ENCODE results near the gene ZFP1.
"Not testable (repeated sequence)": the region's sequence is repeated elsewhere in the genome, so short reads cannot be mapped to it uniquely, and the experiment has no call there.

Gene ZFP1

DNA sequence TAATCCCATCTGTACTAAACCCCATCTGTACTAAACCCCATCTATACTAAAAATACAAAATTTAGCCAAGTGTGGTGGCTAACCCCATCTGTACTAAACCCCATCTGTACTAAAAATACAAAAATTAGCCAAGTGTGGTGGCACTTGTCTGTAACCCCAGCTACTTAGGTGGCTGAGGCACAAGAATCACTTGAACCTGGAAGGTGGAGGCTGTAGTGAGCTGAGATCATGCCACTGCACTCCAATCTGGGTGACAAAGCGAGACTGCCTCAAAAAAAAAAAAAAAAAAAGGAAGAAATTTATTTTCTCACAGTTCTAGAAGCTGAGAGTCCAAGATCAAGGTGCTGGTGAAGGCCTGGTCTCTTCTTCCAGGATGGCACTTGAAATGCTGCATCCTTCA lies 12.1 kb downstream of the ZFP1 start:
- no peak for DNase-seq

DNA sequence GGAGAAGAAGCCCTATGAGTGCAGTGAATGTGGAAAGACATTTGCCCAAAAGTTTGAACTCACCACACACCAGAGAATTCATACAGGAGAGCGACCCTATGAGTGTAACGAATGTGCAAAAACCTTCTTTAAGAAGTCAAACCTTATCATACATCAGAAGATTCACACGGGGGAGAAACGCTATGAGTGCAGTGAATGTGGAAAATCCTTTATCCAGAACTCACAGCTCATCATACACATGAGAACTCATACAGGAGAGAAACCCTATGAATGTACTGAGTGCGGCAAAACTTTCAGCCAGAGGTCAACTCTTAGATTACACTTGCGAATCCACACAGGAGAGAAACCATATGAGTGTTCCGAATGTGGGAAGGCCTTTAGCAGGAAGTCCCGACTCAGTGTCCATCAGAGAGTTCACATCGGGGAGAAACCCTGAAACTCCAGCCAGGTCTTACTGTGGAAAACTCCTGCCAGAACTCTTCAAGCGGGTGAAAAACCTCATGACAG lies 21.6 kb downstream of the ZFP1 start:
- DNase-seq, result no peak

DNA sequence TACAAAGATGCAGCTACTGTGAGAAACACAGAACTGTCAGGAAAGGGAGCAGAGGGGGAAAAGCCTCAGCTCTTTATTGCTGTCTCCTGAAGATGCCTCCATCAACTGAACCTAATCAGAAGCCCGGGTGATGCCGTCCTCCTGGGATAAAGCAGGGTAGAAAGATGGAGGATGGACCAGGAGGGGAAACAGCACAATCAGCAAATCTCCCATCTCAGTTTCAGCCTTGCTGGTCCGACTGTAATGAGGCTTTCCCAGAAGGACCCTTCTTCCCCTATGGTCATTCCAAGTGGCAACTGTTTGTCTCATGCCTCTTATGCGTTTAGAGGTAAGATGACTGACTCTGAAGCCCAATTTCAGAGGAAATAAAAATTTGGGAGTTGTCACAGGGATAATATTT lies 24.3 kb downstream of the ZFP1 start:
- DNase-seq, result no peak

GRCh38 chr16:75175074-75175473 lies 26.8 kb downstream of the ZFP1 start:
- no peak for DNase-seq

DNA sequence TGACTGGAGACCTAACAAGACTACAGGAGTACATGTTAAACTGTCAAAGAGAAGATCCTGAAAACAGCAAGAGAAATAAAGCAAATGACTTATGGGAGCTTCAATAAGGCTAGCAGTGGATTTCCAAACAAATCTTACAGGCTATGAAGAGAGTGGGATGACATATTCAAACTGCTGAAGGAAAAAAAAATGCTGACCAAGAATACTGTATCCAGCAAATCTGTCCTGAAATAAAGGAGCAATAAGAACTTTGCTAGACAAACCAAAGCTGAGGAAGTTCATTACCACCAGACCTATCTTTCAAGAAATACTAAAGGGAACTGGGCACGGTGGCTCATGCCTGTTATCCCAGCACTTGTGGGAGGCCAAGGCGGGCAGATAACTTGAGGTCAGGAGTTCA lies 28.6 kb downstream of the ZFP1 start:
- no peak for DNase-seq

DNA sequence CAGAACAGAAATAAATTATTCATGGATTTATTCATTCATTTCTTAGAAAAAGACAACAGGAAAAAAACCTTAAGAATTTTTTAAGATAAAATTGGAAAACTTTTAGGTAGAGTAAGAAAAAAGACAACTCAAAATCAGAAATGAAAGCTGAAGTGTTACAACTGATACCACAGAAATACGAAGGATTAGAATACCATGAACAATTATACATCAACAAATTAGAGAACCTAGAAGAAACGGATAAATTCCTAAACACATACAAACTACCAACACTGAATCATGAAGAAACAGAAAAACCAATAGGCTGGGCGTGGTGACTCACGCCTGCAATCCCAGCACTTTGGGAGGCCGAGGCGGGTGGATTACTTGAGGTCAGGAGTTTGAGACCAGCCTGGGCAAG lies 30.9 kb downstream of the ZFP1 start:
- no peak for DNase-seq

DNA sequence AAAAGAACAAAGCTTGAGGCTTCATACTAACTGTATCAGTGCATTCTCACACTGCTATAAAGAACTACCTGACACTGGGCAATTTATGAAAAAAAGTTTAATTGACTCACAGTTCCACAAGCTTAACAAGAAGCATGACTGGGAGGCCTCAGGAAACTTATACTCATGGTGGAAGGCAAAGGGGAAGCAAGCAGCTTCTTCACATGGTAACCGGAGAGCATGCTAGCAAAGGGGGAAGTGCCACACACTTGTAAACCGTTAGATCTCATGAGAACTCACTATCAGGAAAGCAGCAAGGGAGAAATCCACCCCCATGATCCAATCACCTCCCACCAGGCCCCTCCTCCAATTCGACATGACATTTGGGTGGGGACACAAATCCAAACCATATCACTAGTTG lies 33.3 kb downstream of the ZFP1 start:
- no peak for DNase-seq

GRCh38 chr16:75188832-75189477 lies 40.6 kb downstream of the ZFP1 start:
- DNase-seq, result no peak

DNA sequence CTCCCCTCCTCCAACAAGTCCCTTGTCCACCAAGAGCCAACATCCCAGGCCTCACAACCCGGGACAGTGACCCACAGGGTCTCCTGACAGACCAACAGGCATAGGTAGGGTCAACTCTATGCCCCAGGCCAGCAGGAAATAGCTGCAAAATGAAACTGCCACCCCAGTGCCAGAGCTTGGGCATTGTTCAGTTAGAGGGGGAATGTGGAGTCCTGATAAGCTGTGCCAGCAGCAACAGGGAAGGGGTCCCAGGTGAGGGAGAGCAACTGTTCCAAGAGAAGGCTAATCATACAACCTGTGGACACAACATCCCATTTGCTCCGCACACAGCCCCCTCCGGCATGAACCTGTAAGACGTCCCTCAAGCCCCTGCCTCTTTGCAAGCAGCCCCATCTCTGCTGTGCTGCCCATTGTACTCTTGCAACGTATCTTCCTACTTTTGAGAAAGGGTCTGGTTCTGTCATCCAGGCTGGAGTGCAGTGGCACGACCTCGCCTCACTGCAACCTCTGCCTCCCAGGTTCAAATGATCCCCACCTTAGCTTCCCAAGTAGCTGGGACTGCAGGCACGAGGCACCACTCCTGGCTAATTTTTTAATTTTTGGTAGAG lies 41.4 kb downstream of the ZFP1 start:
- DNase-seq, result no peak

DNA sequence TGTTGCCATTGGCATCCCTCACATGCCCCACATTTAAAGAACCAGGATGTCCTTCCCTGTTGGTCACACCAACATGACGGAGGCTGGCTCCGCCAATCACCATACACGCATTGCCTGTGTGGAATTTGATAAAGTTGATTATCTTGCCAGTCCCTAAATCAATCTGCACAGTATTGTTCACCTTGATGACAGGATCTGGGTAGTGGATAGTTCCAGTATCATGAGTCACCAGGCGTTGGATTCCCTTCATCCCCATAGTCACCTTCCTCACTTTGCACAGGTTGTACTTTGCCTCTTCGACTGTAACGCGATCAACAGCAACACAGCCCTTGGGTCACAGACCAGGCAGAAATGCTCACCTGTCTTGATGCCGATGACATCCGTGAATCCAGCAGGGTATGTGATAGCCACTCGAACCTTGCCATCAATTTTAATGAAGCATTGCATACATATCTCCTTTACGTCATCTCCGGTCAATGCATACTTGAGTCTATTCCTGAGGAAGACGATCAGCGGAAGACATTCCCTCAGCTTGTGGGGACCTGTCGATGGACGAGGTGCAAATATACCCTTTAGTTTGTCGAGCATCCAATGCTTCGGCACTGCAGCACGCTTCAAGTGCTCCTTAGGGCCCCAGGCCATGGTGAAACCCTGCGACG lies 44.4 kb downstream of the ZFP1 start:
- DNase-seq, result no peak

DNA sequence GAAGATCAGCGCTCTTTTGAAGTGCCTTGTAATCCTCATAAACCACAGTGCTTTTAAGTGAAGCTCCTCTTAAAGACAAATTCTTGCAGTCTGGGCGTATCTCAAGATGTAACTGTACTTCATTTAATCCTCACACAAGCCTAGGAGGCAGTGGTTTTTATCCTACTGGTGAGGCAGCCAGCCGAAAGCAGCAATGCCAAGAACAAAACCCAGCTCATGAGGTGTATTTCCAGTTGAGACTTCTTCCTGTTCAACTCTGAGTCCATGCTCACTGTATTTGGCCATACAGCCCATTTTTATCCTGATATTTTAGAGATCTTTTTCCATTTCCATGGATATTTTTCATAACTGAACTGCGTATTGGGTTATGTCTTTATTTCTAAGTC lies 44.9 kb downstream of the ZFP1 start:
- DNase-seq, result no peak

DNA sequence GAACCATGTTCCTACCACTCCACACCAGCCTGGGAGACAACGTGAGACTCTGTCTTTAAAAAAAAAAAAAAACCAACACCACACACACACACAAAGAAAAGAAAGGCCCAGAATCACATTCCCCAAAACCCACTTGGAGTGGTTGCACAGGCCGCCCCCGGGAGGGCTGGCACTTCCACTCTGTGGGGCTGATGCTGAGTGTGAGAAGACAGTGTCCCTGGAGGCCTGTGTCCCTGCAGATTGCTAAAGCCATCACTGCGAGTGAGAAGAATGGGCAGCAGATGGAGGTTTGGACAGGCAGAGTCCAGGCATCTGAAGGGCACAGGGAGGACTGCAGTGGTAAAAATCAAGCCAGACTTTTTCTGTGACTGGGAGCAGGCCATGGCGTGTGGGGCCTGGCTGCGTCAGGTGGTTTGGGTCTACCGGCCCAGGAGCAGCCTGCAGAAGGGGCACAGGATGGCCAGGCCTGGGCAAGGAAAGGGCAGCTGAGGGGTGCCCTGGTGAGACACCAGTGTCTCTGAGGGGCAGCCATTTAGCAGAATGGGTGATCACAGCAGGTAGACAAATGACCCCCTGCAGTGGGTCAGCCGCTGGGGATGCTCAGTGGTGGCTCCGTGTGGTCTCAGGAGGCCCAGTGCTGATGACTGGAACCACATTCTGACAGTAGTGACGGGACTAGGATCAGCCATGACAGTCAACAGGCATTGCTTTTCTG lies 45.6 kb downstream of the ZFP1 start:
- no peak for DNase-seq

DNA sequence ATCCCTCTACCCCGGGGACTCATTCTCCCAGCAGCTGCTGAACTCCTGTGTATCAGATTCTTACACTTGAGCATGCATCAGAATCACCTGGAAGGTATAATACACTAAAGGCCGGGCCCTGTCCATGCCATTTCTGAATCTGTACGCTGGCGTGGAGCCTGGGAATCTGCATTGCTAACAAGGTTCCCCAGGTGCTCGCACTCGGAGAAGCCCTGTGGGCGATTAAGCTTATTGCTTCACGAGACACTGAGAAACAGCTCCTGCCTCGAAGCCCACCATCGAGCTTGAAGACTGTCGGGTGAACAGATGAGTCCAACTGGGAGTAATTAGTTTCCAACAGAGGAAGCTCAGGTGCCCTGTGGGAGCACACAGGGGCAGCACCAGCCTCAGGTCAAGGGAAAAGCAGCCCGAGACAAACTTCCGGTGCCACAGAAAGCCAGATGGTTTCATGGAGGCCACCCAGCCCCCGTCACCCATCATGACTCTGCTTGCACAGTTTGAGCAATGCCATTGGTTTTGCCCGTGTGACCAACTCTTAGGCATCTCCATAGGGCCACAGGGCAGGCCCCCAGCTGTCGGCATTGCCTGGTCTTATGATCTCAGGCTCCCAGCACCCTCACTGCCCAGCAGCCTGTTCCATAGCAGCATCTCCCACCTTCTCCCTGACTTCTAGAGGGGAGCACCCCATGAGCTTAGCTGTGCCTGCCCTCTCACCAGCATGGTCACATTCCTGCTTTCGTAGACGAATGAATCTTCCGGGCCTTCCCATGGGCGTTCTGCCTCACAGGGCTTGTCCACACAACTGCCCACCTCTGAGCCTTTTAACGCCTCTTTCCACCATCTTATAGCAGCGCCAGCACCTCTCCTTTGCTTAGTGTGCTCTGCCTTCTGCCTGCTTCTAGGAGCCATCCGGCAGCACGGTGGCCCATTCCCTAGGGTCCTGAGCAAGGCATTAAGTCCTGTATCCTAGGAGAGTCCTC lies 47.8 kb downstream of the ZFP1 start:
- DNase-seq, result no peak

DNA sequence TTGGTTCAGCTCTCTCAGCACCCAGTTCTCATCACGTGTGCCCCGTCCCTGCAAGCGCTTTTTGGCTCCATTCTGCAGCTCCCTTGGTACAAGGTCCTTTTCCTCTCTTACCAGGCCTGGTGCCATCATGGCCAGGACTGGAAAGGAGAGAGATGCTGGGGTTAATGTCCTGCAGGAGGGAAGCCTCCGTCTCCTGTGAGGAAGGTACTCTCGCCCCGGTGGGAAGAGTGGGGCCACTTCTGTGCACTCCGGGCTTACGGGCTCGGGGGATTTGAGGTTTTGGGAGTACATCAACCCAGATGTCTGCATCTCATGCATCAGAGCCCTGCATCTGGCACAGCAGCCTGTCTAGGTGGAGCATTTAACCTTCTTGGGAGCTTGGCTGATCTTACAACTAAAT lies 48.5 kb downstream of the ZFP1 start:
- DNase-seq, result no peak

GRCh38 chr16:75197522-75198134 lies 49.3 kb downstream of the ZFP1 start:
- no peak for DNase-seq

- no peak for DNase-seq
Observed at GRCh38 chr16:75198135-75198600, 49.8 kb downstream of the ZFP1 start.

GRCh38 chr16:75202069-75202590 lies 53.8 kb downstream of the ZFP1 start:
- DNase-seq, result no peak

DNA sequence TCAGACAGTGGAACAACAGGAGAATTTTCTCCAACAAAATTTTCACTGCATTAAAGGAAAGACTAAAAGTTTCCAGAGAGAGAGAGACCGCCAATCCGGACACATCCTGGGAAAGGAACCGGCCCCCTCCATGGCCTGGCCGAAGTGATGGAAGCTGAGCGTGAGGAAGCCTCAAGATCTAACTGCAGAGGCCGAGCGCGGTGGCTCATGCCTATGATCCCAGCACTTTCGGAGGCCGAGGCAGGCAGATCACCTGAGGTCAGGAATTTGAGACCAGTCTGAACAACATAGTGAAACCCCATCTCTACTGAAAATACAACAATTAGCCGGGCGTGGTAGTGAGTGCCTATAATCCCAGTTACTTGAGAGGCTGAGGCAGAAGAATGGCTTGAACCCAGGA lies 54.8 kb downstream of the ZFP1 start:
- DNase-seq, result no peak

GRCh38 chr16:75203667-75204409 lies 55.5 kb downstream of the ZFP1 start:
- DNase-seq, result no peak

GRCh38 chr16:75204410-75204758 lies 56.1 kb downstream of the ZFP1 start:
- no peak for DNase-seq

- DNase-seq, result not testable (repeated sequence)
Observed at GRCh38 chr16:75204905-75205304, 56.6 kb downstream of the ZFP1 start.
